NCI-H2227 treated with DMSO at 0.1 percent for 48 hours (cell line): ENCODE results near the gene ZNF284.

Source experiments
- DNase-seq: peaks from one replicate; lab custom pipeline; 2025; lab: John Stamatoyannopoulos, UW

ZNF284 gene

DNA sequence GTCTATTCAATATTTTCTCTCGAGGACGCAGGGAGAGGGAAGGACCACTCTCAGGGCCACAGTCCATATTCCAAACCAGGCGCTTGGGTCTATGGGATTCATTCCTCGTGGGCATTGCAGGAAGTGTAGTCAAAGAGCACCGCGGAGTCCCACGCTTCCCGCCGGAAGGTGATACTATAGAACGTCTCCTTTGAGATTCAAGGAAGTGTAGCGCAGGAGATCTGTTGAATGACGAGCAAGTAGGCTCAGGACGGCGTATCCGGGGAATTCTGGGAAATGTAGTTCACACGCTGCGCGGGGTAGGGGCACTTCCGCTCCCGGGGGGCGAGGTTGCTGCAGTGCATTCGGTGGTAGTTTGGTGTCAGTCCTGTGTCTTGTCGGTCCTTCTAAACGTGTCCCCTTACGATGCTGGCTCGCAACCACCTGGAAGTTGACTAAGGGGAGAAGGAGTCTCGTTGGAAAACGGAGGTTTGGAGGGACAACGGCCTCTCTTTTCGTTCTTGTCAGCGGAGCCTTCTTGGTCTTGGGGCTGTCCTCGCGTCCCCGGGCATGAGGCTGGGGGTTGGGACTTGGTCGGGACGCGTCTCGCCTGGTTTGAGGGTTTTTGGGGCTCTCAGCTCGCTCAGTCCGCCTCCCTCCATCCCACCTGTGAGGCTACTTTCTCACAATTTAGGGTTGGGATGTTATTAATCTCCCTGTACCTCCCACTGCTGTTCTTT, at the start of gene ZNF284:
TSS of gene ZNF284 (plus strand) at position 336 of the 719 bp plus-strand sequence. CDS start 4,231 bp downstream, outside the sequence.
- DNase-seq, result peak; percentile 74

DNA sequence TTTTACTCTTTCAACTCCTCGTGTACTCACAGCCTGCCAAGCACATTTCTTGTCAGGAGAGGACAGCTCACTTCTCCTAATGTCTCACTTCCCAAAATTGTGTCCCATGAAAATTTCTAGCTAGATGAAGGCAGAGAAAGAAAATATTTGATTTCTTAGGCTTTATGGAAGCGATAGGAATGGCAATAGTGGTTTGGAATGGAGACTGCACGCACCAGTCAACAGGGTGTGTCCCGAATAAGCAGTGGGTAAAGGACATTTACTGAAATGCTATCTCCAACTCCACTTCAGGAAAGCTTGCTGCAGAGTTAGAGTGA, 47.1 kb upstream of the ZNF284 start:
- DNase-seq, result no peak

DNA sequence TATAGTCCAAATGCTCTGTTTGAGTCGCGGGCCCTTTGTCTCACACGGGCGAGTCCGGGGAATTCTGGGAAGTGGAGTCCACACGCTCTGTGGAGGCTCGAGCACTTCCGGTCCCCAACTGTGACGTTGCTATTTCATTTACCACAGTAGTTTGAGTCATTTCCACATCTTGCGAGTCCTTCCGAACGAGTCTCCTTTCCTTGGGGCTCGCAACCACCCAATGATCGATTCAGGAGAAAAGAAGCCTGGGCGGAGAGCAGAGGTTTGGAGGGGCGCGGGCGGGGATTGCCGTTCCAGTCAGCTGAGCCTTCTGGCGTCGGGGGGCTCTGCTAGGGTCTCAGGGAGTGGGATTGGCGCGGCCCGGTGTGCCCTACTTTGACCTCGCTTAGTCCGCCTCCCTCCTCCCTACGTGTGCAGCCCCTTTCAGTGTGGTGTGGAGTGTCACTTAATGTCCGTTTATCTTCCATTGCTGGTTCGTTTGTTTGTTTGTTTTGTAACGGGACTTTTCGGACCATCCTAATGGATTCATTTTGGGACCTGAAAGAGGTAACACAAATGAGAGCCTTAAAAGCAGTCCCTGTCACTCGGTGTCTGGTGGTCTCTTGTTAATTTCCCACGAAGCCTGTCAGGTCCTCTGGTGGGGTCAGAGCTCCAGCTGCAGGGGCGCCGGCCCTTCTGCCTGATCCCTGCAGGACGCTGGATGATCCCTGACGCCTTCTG, 46.6 kb upstream of the ZNF284 start, which contains the start of gene ZNF222:
TSS of gene ZNF222 (plus strand) at position 163 of the 720 bp plus-strand sequence. CDS start at position 221, 58 bp downstream.
- peak; percentile 61 for DNase-seq

DNA sequence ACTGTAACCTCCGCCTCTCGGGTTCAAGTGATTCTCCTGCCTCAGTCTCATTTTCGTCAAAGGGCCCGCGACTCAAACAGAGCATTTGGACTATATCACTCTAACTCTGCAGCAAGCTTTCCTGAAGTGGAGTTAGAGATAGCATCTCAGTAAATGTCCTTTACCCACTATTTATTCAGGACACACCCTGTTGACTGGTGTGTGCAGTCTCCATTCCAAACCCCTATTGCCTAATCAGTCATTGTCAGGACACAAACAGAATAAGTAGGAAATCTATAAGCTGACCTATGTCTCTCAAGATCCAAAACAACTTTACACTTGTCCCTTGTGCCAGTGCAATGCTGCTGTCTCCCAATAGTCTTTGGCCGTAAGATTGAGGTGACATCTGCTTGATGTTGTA, 45.3 kb upstream of the ZNF284 start:
- no peak for DNase-seq

DNA sequence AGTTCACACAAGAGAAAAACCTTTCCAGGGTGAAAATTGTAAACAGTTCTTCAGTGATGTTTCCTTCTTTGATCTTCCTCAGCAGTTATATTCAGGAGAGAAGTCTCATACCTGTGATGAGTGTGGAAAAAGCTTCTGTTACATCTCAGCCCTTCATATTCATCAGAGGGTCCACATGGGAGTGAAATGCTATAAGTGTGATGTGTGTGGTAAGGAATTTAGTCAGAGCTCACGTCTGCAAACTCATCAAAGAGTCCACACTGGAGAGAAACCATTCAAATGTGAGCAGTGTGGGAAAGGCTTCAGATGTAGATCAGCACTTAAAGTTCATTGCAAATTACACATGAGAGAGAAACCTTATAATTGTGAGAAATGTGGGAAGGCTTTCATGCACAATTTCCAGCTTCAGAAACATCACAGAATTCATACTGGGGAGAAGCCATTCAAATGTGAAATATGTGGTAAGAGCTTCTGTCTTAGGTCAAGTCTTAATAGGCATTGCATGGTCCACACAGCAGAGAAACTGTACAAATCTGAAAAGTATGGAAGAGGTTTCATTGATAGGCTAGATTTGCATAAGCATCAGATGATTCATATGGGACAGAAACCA, 39.9 kb upstream of the ZNF284 start:
- DNase-seq, result no peak

DNA sequence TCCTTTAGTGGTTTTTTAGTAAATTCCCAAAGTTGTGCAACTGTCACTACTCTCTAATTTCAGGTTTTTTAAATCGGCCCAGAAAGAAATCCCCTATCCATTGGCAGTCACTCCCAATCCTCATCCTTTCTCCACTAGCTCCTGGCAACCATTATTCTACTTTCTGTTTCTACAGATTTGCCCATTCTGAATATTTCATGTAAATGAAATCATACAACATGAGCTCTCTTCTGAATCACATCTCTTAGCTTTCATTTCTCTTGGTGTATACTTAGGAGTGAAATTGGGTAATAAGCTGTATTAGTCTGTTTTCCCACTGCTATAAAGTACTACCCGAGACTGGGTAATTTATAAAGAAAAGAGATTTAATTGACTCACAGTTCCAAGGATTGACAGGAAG, 29.8 kb upstream of the ZNF284 start:
- DNase-seq, result no peak

DNA sequence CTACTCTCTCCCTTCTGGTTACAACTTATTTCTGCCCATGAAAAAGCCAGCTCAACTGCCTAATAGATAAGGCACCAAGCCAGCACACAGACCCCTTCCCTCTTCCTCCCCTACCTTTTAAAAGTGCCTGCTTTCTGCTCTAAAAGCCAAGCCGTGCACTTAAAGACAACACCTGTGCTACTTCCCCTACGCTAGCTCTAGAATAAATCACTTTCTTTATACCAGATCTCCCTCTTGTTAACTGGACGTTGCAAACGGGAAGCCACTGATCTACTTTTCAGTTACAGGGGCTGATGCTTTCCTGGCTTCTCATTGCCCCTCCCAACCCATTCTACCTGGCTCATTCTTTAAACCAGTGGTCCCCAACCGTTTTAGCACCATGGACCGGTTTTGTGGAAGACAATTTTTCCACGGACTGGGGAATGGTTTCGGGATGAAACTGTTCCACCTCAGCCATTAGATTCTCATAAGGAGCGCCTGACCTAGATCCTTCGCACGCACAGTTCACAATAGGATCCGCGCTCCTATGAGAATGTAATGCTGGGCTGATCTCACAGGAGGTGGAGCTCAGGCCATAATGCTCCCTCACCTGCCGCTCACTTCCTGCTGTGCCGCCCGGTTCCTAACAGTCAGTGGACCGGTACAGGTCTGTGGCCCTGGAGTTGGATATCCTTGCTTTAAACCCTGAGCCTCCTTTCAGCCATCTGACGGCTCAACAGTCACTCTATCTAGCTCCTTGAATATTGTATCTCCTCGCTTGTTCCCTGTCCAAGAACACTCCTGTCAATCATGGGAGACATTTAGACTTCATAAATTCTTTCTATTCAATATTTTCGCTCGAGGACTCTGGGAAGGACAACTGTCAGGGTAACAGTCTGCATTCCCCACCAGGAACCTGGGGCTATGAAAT, 21.0 kb upstream of the ZNF284 start:
- DNase-seq, result peak; percentile 27

DNA sequence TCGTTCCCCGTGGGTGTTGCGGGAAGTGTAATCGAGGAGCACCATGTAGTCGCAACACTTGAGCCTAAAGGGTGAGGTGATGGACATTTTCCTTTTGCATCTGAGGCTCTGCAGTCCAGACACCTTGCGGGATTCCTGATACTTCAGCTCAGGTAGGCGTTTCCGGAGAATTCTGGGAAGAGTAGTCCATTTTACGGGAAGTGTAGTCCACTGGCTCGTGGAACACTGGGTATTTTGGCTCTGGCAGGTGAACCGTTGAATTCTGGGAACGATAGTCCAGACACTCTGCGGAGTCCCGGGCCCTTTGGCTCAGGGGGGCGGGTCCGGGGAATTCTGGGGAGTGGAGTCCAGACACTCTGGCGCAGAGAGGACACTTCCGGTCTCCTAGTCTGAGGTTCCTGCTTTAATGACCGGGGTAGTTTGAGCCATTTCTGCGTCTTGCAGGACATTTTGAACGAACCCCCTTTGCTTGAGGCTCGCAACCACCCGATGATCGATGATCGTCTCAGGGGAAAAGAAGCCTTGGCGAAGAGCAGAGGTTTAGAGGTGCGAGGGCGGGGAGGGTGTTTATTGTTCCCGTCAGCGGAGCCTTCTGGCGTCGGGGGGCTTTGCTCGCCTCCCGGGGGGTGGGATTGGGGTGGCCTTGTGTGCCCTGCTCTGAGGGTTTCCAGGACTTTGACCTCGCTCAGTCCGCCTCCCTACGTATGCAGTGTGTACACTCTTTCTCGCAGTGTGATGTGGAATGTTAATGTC, 20.1 kb upstream of the ZNF284 start, which contains the start of gene ZNF223:
TSS of gene ZNF223 (plus strand) at position 387 of the 753 bp plus-strand sequence. CDS start 3,141 bp downstream, outside the sequence.
- peak; percentile 85 for DNase-seq

DNA sequence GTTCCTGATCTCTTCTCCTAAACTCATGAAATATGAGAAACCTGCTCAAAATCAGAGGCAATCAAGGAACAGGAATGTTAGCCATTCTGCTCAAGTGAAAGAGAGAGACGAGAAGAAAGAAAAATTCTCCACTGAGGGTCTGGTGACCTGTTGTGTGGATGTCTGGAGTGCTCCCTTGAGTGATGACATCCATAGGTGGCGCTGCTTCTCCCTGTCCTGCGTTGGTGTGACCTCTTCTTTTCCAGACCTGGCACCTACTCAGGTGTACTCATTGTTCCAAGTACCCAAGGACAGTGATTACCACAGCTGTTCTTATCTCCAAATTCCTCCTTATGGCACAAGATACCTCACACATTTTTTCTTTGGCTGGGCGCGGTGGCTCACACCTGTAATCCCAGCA, 16.1 kb upstream of the ZNF284 start:
- DNase-seq, result no peak

DNA sequence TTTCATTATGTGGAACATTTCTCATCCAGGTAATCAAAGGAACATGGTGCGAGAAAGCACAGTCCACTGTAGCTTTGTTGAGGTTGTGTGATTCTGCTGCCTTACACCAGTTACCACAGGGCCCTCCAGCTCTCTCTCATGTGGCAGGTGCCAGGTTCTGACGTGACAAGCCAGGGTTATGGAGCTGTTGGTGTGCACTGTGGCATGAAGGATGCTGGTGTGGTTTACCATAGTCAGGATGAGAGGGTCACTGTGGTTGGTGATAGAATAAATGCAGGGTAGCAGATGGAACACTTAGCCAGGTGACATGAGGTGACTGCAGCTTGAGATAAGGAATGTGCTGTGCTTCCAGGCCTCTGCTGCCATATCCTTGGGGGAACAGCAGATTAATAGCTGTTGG, 12.7 kb upstream of the ZNF284 start:
- DNase-seq, result no peak

DNA sequence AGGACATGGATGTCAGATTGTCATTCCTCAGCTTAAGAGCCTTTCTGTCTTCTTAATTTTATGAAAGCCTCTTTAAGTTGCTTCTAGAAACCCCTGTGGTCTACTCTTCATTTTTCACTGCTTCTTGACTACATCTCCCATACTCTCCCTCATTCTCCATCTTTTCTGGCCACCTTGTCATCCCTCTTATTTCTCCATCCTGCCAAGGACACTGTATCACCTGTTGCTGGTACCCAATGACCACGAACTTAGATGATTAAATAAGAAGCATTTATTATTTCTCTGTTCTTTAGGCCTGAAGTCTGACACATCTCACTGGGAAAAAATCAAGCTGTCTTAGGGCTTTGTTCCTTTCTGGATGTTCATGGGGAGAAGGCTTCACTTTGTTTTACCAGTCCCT, 10.9 kb upstream of the ZNF284 start:
- no peak for DNase-seq

DNA sequence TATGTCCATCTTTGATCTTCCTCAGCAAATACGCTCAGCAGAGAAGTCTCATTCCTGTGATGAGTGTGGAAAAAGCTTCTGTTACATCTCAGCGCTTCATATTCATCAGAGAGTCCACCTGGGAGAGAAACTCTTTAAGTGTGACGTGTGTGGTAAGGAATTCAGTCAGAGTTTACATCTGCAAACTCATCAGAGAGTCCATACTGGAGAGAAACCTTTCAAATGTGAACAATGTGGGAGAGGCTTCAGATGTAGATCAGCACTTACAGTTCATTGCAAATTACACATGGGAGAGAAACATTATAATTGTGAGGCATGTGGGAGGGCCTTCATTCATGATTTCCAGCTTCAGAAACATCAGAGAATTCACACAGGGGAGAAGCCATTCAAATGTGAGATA, 5.7 kb upstream of the ZNF284 start:
- DNase-seq, result no peak

DNA sequence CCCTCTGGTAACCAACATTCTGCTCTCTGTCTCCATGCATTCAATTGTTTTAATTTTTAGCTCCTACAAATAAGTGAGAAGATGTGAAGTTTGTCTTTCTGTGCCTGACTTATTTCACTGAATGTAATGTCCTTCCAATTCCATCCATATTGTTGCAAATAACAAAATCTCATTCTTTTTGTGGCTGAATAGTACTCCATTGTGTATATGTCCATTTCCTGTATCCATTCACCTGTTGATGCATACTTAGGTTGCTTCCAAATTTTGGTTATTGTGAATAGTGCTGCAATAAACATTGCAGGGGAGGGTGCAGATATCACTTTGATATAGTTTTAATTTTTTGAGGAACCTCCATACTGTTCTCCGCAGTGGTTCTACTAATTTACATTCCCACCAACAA, 2.5 kb upstream of the ZNF284 start:
- no peak for DNase-seq

DNA sequence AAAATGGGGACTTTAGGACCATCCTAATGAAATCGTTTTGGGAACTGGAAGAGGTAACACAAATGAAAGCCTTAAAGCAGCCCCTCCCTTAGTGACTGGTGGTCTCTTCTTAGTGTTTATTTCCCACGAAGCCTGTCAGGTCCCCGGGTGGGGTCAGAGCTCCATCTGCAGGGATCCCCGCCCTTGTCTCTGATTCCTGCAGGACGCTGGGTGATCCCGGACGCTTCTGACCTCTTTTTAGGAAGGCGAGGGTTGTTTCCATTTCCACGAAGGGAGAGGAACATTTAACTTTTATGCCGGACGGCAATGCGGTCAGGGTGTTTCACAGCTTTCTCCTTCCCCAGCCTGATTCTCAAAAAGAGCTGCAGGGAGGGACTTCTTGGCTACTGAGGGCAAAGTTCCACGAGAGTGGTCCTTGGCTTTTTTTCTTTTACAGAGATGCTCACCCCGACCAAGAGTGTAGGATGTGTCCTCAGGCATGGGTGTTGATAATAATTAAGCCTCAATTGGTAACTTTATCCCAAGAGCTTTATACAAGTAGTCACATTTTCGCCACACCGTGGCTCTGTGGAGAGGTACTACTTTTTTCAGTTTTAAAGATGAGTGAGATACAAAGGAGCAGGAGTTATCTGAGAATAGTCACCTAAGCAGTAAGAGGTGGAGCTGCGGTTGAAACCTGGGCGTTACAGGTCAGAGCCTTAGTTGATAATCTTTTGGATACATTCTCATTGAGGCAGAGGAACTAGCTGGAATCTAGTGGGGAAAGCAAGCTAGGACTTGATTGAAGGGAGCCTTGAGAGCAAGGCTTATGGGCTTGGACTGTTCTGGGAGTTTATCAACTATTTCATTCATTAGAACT, 813 bp downstream of the ZNF284 start:
- DNase-seq, result no peak

DNA sequence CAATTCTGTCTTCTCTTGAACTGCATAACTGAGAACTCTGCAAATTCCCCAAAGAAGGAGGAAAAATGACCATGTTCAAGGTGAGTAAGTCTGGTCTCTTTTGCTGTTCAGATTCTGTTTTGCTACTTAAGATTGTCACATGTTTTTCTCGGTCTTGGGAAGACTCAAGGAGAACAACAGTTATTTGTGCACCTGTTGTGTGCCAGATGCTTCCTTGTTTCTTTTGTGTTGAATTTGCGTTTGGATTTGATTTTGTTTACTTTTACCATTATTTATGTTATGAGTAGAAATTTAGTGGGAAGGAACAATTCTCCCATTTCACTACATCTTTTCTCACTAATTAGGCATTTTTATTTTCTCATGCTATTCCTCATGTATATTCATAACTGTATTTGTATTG, 4.4 kb downstream of the ZNF284 start:
- no peak for DNase-seq

DNA sequence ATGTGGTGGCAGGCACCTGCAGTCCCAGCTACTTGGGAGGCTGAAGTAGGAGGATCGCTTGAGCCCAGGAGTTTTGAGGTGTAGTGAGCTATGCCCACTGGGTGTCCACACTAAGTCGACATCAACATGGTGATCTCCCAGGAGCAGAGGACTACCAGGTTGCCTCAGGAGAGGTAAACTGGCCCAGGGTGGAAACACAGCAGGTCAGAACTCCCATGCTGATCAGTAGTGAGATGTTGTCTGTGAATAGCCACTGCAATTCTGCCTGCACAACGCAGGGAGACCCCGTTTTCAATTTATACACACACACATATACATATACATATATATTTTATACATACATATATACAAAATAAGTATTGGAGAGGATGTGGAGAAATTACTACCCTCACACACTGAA, 20.1 kb downstream of the ZNF284 start:
- DNase-seq, result no peak

DNA sequence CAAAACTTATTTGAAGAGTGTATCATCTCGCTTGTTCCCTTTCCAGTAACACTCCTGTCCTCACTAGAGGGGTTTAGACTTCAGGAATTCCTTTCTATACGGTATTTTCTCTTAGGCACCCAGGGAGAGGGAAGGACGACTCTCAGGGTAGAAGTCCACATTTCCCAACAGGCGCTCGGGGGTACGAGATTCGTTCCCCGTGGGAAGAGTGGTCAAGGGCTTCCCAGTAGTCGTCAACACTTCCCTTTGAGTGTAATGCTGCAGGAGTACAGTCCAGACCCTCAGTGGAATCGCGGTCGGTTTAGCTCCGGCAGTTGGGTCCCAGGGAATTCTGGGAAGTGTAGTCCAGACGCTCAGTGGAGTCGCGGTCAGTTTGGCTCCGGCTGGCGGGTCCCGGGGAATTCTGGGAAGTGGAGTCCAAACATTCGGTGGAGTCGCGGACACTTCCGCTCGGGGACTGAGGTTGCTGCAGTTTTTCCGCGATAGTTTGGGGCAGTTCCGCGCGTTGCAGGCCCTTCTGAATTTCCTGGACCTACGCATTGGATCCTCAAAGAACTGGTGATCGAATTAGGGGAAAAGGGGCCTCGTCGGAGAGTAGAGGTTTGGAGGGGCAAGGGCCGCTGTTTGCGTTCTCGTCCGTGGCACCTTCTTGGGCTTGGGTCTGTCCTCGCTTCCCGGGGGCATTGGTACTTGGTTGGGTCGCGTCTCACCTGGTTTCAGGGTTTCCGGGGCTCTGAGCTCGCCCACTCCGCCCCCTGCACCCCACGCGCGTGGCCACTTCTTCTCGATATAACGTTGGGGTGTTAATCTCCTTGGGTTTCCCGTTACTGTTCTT, 22.2 kb downstream of the ZNF284 start, which contains the start of gene ZNF224:
TSS of gene ZNF224 (plus strand) at position 431 of the 835 bp plus-strand sequence. CDS start 3,513 bp downstream, outside the sequence.
- peak; percentile 89 for DNase-seq

DNA sequence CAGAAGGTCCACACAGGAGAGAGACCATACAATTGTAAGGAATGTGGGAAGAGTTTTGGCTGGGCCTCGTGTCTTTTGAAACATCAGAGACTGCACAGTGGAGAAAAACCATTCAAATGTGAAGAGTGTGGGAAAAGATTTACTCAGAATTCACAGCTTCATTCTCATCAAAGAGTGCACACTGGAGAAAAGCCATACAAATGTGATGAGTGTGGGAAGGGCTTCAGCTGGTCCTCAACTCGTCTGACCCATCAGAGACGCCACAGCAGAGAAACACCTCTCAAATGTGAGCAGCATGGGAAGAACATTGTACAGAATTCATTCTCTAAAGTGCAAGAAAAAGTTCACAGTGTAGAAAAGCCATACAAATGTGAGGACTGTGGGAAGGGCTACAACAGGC, 35.8 kb downstream of the ZNF284 start:
- no peak for DNase-seq

DNA sequence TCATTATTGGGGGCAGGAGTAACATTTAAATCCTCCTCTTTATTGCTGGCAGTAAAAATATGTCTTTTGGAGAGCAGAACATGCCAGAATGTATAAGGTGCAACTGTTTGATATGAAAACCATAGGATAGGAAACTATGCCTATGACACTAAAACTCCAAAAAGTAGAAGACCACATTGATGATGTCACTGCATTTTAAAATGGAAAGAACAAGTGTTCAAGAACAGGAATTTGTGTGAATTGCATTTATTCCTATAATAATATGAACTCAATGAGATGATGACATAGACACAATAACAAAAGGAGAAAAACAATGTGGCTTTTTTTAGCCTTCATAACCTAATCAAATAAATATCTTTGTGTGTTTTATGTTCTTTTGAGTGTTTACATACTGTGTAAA, 37.5 kb downstream of the ZNF284 start:
- no peak for DNase-seq
